SK-N-SH (cell line): ENCODE measurements around the gene GLE1.

Experiments used
- EP300 ChIP-seq, 2 experiments: IDR thresholded peaks; 2 replicates each; pipeline versions ENCODE4 v1.4.0 to v1.6.1; 2012; ENCODE audit warnings: borderline replicate concordance in 1 of 2, low read depth in 1 of 2, low read length in 1 of 2
- GATA2 ChIP-seq: sonication (generic); formaldehyde crosslinking; IDR thresholded peaks from 2 replicates; pipeline ENCODE4 v1.5.0; 2020; ENCODE audit warnings: mild to moderate bottlenecking, missing genetic modification reagents
- MEF2A ChIP-seq: IDR thresholded peaks from 2 replicates; pipeline ENCODE4 v1.4.0; 2012; ENCODE audit warnings: low read depth, borderline replicate concordance
- MXI1 ChIP-seq: IDR thresholded peaks from 2 replicates; pipeline ENCODE4 v1.6.1; 2012; ENCODE audit warnings: mild to moderate bottlenecking, low read depth, low read length, improper control_type of control experiment
- POLR2AphosphoS5 ChIP-seq: IDR thresholded peaks from 2 replicates; pipeline ENCODE4 v1.6.1; 2012; ENCODE audit warnings: low read depth, low read length
- RFX5 ChIP-seq: IDR thresholded peaks from 2 replicates; pipeline ENCODE4 v1.6.1; 2012; ENCODE audit warnings: mild to moderate bottlenecking, improper control_type of control experiment, low read length
- TAF1 ChIP-seq: IDR thresholded peaks from 2 replicates; pipeline ENCODE4 v1.6.1; 2012; ENCODE audit warnings: low read depth, mild to moderate bottlenecking, low read length, moderate library complexity, borderline replicate concordance
- YY1 ChIP-seq: IDR thresholded peaks from 2 replicates; pipeline ENCODE4 v1.4.0; 2012; ENCODE audit warnings: low read depth, mild to moderate bottlenecking
- TF ChIP-seq, protein P1 (sequence below): fragments of 200-600 bp; sonication (generic); IDR thresholded peaks from 2 replicates; pipeline ENCODE4 v1.6.1; 2017; ENCODE audit warnings: antibody characterized with exemption, mild to moderate bottlenecking, moderate library complexity
- TF ChIP-seq, protein P2 (sequence below): IDR thresholded peaks from 2 replicates; pipeline ENCODE4 v1.4.0; 2012; ENCODE audit warnings: low read depth
- TF ChIP-seq, protein P3 (sequence below): IDR thresholded peaks from 2 replicates; pipeline ENCODE4 v1.6.1; 2012; ENCODE audit warnings: mild to moderate bottlenecking, low read depth, low read length, moderate library complexity
- TF ChIP-seq, protein P4 (sequence below): fragments of 150-350 bp; IDR thresholded peaks from 2 replicates; pipeline ENCODE4 v1.6.1; 2017; ENCODE audit warnings: antibody characterized with exemption, low read length, low read depth, borderline replicate concordance

DNA sequence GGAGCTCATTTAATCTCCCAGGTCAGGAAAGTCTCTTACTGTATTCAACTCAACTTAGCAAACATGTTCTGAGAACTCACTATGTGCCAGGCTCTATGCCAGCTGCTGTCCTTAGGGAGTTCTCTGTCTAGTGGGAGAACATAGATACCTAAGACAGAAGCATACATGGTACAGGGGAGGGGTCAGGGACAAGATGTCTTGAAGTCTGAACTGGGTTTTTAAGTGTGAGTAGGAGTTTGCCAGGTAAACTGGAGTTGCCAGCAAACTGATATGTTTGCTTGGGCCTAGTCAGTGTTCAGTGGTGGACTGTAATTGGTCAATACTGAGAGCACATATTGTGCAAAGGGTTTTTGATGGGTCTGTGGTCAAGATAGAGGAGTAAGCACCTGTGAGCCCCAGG, 18.3 kb upstream of the GLE1 start:
- no peak for TF ChIP-seq TAF1
- TF ChIP-seq RFX5 = no peak
- TF ChIP-seq, protein P1, sequence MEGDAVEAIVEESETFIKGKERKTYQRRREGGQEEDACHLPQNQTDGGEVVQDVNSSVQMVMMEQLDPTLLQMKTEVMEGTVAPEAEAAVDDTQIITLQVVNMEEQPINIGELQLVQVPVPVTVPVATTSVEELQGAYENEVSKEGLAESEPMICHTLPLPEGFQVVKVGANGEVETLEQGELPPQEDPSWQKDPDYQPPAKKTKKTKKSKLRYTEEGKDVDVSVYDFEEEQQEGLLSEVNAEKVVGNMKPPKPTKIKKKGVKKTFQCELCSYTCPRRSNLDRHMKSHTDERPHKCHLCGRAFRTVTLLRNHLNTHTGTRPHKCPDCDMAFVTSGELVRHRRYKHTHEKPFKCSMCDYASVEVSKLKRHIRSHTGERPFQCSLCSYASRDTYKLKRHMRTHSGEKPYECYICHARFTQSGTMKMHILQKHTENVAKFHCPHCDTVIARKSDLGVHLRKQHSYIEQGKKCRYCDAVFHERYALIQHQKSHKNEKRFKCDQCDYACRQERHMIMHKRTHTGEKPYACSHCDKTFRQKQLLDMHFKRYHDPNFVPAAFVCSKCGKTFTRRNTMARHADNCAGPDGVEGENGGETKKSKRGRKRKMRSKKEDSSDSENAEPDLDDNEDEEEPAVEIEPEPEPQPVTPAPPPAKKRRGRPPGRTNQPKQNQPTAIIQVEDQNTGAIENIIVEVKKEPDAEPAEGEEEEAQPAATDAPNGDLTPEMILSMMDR = no peak
- no peak for TF ChIP-seq YY1
- TF ChIP-seq, protein P2, sequence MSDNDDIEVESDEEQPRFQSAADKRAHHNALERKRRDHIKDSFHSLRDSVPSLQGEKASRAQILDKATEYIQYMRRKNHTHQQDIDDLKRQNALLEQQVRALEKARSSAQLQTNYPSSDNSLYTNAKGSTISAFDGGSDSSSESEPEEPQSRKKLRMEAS = no peak
- TF ChIP-seq EP300 (IDR thresholded peaks at IDR 0.05; ENCODE audit: borderline replicate concordance in 1 of 2, low read depth in 1 of 2, low read length in 1 of 2) = no peak
- no peak for TF ChIP-seq POLR2AphosphoS5
- no peak for TF ChIP-seq GATA2 (CRISPR knock-in tag)
- TF ChIP-seq MXI1 = no peak
- TF ChIP-seq, protein P3, sequence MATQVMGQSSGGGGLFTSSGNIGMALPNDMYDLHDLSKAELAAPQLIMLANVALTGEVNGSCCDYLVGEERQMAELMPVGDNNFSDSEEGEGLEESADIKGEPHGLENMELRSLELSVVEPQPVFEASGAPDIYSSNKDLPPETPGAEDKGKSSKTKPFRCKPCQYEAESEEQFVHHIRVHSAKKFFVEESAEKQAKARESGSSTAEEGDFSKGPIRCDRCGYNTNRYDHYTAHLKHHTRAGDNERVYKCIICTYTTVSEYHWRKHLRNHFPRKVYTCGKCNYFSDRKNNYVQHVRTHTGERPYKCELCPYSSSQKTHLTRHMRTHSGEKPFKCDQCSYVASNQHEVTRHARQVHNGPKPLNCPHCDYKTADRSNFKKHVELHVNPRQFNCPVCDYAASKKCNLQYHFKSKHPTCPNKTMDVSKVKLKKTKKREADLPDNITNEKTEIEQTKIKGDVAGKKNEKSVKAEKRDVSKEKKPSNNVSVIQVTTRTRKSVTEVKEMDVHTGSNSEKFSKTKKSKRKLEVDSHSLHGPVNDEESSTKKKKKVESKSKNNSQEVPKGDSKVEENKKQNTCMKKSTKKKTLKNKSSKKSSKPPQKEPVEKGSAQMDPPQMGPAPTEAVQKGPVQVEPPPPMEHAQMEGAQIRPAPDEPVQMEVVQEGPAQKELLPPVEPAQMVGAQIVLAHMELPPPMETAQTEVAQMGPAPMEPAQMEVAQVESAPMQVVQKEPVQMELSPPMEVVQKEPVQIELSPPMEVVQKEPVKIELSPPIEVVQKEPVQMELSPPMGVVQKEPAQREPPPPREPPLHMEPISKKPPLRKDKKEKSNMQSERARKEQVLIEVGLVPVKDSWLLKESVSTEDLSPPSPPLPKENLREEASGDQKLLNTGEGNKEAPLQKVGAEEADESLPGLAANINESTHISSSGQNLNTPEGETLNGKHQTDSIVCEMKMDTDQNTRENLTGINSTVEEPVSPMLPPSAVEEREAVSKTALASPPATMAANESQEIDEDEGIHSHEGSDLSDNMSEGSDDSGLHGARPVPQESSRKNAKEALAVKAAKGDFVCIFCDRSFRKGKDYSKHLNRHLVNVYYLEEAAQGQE = no peak
- no peak for TF ChIP-seq MEF2A
- TF ChIP-seq, protein P4, sequence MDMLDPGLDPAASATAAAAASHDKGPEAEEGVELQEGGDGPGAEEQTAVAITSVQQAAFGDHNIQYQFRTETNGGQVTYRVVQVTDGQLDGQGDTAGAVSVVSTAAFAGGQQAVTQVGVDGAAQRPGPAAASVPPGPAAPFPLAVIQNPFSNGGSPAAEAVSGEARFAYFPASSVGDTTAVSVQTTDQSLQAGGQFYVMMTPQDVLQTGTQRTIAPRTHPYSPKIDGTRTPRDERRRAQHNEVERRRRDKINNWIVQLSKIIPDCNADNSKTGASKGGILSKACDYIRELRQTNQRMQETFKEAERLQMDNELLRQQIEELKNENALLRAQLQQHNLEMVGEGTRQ = no peak
